HepG2 (cell line): Measurements from ENCODE around the gene CSRP3. TPM values are rescaled to one million over a fixed set of nuclear protein-coding genes. Genes with fewer than 3 reads are reported as not detected.

ENCODE experiments used
- ATAC-seq: fragments of 200-7000 bp; cut with Tn5 transposase; 3 replicates; pipeline ENCODE4 v1.9.1; 2020; ENCODE audit warnings: mild to moderate bottlenecking, moderate library complexity
- BruUV-seq: library from RNA; stranded (reverse); fragments of 400-500 nt; replicated peaks from 2 replicates; lab custom pipeline; 2021; lab: Mats Ljungman, UMichigan
- CTCF ChIA-PET: fragments of 300-600 bp; formaldehyde crosslinking; extraction: SDS; loops from one replicate; lab custom pipeline; 2021; ENCODE audit warnings: low total read pairs, inconsistent platforms, low intra/inter-chr PET ratio; lab: Yijun Ruan, JAX
- POLR2A ChIA-PET: fragments of 350-600 bp; sonication (Branson Sonifier 250); formaldehyde crosslinking; loops from one replicate; lab custom pipeline; 2020; ENCODE audit warnings: antibody characterized with exemption, inconsistent platforms; lab: Yijun Ruan, JAX
- DNase-seq: peaks from one replicate; pipeline ENCODE4 v3.0.0-alpha.2; 2015; ENCODE audit warnings: low spot score
- FAIRE-seq: peaks from 3 replicates; lab custom pipeline; 2011; peaks lifted over from hg19 to GRCh38; lab: Jason Lieb, UNC
- H2AFZ ChIP-seq: one replicate; pipeline ENCODE4 v1.6.1; 2011; ENCODE audit warnings: low read length, inconsistent platforms
- H3K27ac ChIP-seq: fragments of 300-600 bp; 3 replicates; pipeline ENCODE4 v1.8.0; 2011; ENCODE audit warnings: mixed run types, mild to moderate bottlenecking, mixed read lengths, low read length, inconsistent platforms; ENCODE audit not compliant: insufficient read depth; ENCODE audit errors: extremely low read length
- H3K27me3 ChIP-seq, 2 experiments: fragments of 200-600 bp in 1 of 2; 2 replicates in 1 of 2; 3 replicates in 1 of 2; pipeline versions ENCODE4 v1.6.0 to v1.8.0; 2011; ENCODE audit warnings: low read length in 2 of 2, mild to moderate bottlenecking in 2 of 2, moderate library complexity in 2 of 2, inconsistent platforms in 1 of 2; ENCODE audit not compliant: insufficient read depth in 2 of 2, control insufficient read depth in 1 of 2
- H3K36me3 ChIP-seq, 2 experiments: fragments of 200-600 bp in 1 of 2; replicated peaks in 1 of 2; 2 replicates in 1 of 2; 3 replicates in 1 of 2; pipeline versions ENCODE4 v1.5.1 to v1.8.0; 2011; ENCODE audit warnings: low read length in 2 of 2, inconsistent platforms in 1 of 2; ENCODE audit not compliant: insufficient read depth in 2 of 2, control insufficient read depth in 1 of 2
- H3K4me1 ChIP-seq: 2 replicates; pipeline ENCODE4 v1.5.1; 2012; ENCODE audit warnings: low read length, inconsistent platforms; ENCODE audit not compliant: insufficient read depth
- H3K4me2 ChIP-seq: 2 replicates; pipeline ENCODE4 v1.6.0; 2011; ENCODE audit warnings: low read depth, low read length, inconsistent platforms
- H3K4me3 ChIP-seq, 3 experiments: fragments of 200-600 bp in 1 of 3; sonication (generic), shearing (Covaris generic) in 1 of 3; replicated peaks in 1 of 3; 2 replicates each; pipeline ENCODE4 v1.5.1; 2011 to 2016; ENCODE audit warnings: low read length in 3 of 3, inconsistent platforms in 2 of 3, low read depth in 2 of 3, mild to moderate bottlenecking in 2 of 3, control low read depth in 1 of 3, mixed read lengths in 1 of 3; ENCODE audit not compliant: insufficient read depth in 1 of 3
- H3K79me2 ChIP-seq: one replicate; pipeline ENCODE4 v1.6.1; 2011; ENCODE audit warnings: low read length, inconsistent platforms; ENCODE audit not compliant: insufficient read depth
- H3K9ac ChIP-seq: 2 replicates; pipeline ENCODE4 v1.6.0; 2011; ENCODE audit warnings: mild to moderate bottlenecking, low read depth, low read length, inconsistent platforms; ENCODE audit not compliant: insufficient read depth
- H3K9me3 ChIP-seq: 2 replicates; pipeline ENCODE4 v1.5.1; 2012; ENCODE audit warnings: mild to moderate bottlenecking, low read length
- H4K20me1 ChIP-seq: 2 replicates; pipeline ENCODE4 v1.6.0; 2011; ENCODE audit warnings: inconsistent platforms, mild to moderate bottlenecking, low read length, moderate library complexity; ENCODE audit not compliant: insufficient read depth
- CAMTA2 ChIP-seq: sonication (generic); formaldehyde crosslinking; IDR thresholded peaks from 2 replicates; pipeline ENCODE4 v1.4.0; 2020; ENCODE audit warnings: mild to moderate bottlenecking, missing genetic modification reagents, borderline replicate concordance
- SMAD1 ChIP-seq: sonication (generic); formaldehyde crosslinking; IDR thresholded peaks from 2 replicates; pipeline ENCODE4 v1.4.0; 2020; ENCODE audit warnings: missing genetic modification reagents, low read depth, mild to moderate bottlenecking, borderline replicate concordance
- SNAI1 ChIP-seq: sonication (generic); formaldehyde crosslinking; IDR thresholded peaks from 2 replicates; pipeline ENCODE4 v1.5.0; 2020; ENCODE audit warnings: mild to moderate bottlenecking, missing genetic modification reagents, borderline replicate concordance
- SP4 ChIP-seq: sonication (generic); formaldehyde crosslinking; IDR thresholded peaks from 2 replicates; pipeline ENCODE4 v1.8.1; 2023; ENCODE audit warnings: mild to moderate bottlenecking, missing genetic modification reagents
- ZBTB42 ChIP-seq: sonication (generic); formaldehyde crosslinking; IDR thresholded peaks from 2 replicates; pipeline ENCODE4 v1.5.0; 2020; ENCODE audit warnings: mild to moderate bottlenecking, missing genetic modification reagents
- ZFP36L1 ChIP-seq: sonication (generic); formaldehyde crosslinking; IDR thresholded peaks from 2 replicates; pipeline ENCODE4 v1.8.0; 2022; ENCODE audit warnings: mild to moderate bottlenecking, missing genetic modification reagents, moderate library complexity
- ZNF746 ChIP-seq: sonication (generic); formaldehyde crosslinking; IDR thresholded peaks from 2 replicates; pipeline ENCODE4 v1.8.0; 2022; ENCODE audit warnings: mild to moderate bottlenecking, missing genetic modification reagents
- WGBS: methylation state at CpG from one replicate; pipeline ENCODE4 v1.1.6; 2017; ENCODE audit warnings: low lambda C conversion rate; 5-methylcytosine and 5-hydroxymethylcytosine counted together
- in situ Hi-C: cut with HindIII; loops from 2 replicates; pipeline ENCODE4 v1.10.0; 2017; ENCODE audit warnings: low pct_unique_long_range_greater_than_20kb; ENCODE audit not compliant: extremely low pct_ligation_motif_present
- intact Hi-C: fragments of 100-400 bp; cut with micrococcal nuclease; formaldehyde crosslinking; loops from one replicate; pipeline ENCODE4 v1.10.0; 2022; ENCODE audit not compliant: unreplicated experiment
- polyA plus RNA-seq, 8 experiments: library from polyadenylated mRNA; depleted of rRNA in 3 of 8; stranded (reverse) in 7 of 8; unstranded in 1 of 8; fragments of >200 nt; fragmentation: Illumina TruSeq in 4 of 8; extraction: Trizol in 4 of 8; gene quantifications; 2 replicates each; pipeline versions ENCODE4 v1.2.1 to v1.2.3, GENCODE V29; 2011 to 2016; ENCODE audit warnings: low read depth in 4 of 8, missing spikeins in 1 of 8, mixed read lengths in 1 of 8; ENCODE audit not compliant: insufficient read depth in 1 of 8
- total RNA-seq, 5 experiments: library from RNA; depleted of rRNA; stranded (reverse); fragments of >200 nt; fragmentation: Illumina TruSeq; extraction: Trizol; gene quantifications; 2 replicates each; pipeline ENCODE4 v1.2.3, GENCODE V29; 2016; ENCODE audit warnings: low read depth in 1 of 5
- TF ChIP-seq, protein P1 (sequence below): sonication (generic); formaldehyde crosslinking; IDR thresholded peaks from 2 replicates; pipeline ENCODE4 v1.4.0; 2020; ENCODE audit warnings: missing genetic modification reagents, borderline replicate concordance
- TF ChIP-seq, protein P2 (sequence below): sonication (generic); formaldehyde crosslinking; IDR thresholded peaks from 2 replicates; pipeline ENCODE4 v1.8.1; 2023; ENCODE audit warnings: missing genetic modification reagents, mild to moderate bottlenecking, borderline replicate concordance
- TF ChIP-seq, protein P3 (sequence below): sonication (generic); formaldehyde crosslinking; IDR thresholded peaks from 2 replicates; pipeline ENCODE4 v1.5.0; 2020; ENCODE audit warnings: mild to moderate bottlenecking, missing genetic modification reagents
- TF ChIP-seq, protein P4 (sequence below): sonication (generic); formaldehyde crosslinking; IDR thresholded peaks from 2 replicates; pipeline ENCODE4 v1.4.0; 2020; ENCODE audit warnings: missing genetic modification reagents, borderline replicate concordance
- TF ChIP-seq, protein P5 (sequence below): sonication (generic); formaldehyde crosslinking; IDR thresholded peaks from 2 replicates; pipeline ENCODE4 v1.4.0; 2020; ENCODE audit warnings: missing genetic modification reagents, borderline replicate concordance

The CSRP3 gene
- total and polyA plus RNA-seq, 2 of the 13 experiments (the other 11 are each of a cell fraction or from before 2014, with no cell fraction given), result not detected

DNA sequence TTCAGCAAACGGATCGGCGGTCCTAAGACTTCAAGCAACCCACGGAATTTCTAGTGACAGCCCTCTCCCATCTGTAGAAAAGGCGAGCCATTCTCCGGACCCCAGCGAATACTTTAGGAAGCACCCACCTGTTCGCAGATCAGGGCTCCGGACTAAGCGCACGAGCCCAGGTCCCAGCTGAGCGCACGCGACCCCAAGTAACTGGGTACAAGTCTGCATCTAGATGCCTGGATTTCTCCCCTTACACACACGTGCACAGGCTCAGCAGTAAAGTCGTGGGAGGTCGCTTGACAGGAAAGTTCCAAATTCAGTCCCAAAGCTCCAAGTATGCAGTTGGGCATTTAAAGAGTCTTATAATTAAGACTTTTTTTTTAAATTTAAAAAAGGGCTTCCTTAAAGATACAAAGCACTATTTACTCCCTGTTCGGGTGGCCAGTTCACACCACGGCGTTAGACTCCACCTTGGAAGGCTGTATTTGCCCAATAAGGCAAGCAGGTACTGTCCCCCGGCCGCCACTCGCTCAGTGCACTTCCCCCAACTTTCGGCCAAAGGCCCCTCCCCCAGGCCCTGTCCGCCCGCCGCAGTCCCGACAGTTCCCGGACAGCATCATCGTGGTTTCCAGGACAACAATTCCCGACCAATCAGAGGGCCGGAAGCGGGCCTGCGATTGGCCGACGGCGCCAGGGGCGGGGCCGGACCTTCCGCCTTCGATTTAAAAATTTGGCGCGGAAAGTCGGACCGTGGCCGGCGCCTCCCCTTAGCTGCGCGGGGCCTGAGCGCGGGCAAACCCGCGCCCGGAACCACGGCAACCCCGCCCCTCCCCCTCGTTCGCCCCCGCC lies 38.9 kb upstream of the CSRP3 start, which contains the start of gene E2F8:
Gene E2F8 (minus strand): TSS at position 526 of the 840 bp plus-strand sequence. CDS start 824 bp downstream, outside the sequence.
- POLR2A ChIA-PET, result no interaction called here
- no peaks in the 10 kb centered on the region for H3K9me3 ChIP-seq
- ATAC-seq (peak; percentile 93), FAIRE-seq (peak; percentile 92), DNase-seq (peak; percentile 92)
- BruUV-seq, result TSS peak; percentile 69
- H2AFZ ChIP-seq, result peak within 1 kb of the TSS; percentile 25
- H3K4me3 ChIP-seq, result peak within 1 kb of the TSS; percentile 72 to 81 (median 78)
- peak within 1 kb of the TSS; percentile 68 for H3K9ac ChIP-seq
- H3K4me2 ChIP-seq, result peak within 1 kb of the TSS; percentile 81
- no peaks in the 10 kb centered on the region for H4K20me1 ChIP-seq
- H3K79me2 ChIP-seq, result peaks cover 9% of the 10 kb centered on the region
- H3K27ac ChIP-seq, result peak within 1 kb of the TSS; percentile 81
- no peaks in the 10 kb centered on the region; a peak in 1 of 5 replicates for H3K27me3 ChIP-seq
- H3K36me3 ChIP-seq, result peaks cover 4 to 17% of the 10 kb centered on the region in 2 experiments
- intact Hi-C loops (no loop called here), in situ Hi-C loops (no loop called here)
- WGBS, result 0% methylated on average over 23 of the region's 59 CpGs
- CTCF ChIA-PET, result no interaction called here
- peaks cover 52% of the 10 kb centered on the region for H3K4me1 ChIP-seq
- TF ChIP-seq, protein P1, sequence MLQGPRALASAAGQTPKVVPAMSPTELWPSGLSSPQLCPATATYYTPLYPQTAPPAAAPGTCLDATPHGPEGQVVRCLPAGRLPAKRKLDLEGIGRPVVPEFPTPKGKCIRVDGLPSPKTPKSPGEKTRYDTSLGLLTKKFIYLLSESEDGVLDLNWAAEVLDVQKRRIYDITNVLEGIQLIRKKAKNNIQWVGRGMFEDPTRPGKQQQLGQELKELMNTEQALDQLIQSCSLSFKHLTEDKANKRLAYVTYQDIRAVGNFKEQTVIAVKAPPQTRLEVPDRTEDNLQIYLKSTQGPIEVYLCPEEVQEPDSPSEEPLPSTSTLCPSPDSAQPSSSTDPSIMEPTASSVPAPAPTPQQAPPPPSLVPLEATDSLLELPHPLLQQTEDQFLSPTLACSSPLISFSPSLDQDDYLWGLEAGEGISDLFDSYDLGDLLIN (CRISPR knock-in tag), result peak; percentile 67; the same call in 1 of the 2 replicates
- TF ChIP-seq ZBTB42 (no peak), SP4 (CRISPR knock-in tag) (peak; percentile 80), SMAD1 (CRISPR knock-in tag) (no peak), ZFP36L1 (CRISPR knock-in tag) (no peak), CAMTA2 (CRISPR knock-in tag) (no peak), ZNF746 (CRISPR knock-in tag) (no peak), SNAI1 (CRISPR knock-in tag) (no peak)
- TF ChIP-seq, protein P2, sequence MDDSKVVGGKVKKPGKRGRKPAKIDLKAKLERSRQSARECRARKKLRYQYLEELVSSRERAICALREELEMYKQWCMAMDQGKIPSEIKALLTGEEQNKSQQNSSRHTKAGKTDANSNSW (CRISPR knock-in tag), result no peak
- TF ChIP-seq, protein P3, sequence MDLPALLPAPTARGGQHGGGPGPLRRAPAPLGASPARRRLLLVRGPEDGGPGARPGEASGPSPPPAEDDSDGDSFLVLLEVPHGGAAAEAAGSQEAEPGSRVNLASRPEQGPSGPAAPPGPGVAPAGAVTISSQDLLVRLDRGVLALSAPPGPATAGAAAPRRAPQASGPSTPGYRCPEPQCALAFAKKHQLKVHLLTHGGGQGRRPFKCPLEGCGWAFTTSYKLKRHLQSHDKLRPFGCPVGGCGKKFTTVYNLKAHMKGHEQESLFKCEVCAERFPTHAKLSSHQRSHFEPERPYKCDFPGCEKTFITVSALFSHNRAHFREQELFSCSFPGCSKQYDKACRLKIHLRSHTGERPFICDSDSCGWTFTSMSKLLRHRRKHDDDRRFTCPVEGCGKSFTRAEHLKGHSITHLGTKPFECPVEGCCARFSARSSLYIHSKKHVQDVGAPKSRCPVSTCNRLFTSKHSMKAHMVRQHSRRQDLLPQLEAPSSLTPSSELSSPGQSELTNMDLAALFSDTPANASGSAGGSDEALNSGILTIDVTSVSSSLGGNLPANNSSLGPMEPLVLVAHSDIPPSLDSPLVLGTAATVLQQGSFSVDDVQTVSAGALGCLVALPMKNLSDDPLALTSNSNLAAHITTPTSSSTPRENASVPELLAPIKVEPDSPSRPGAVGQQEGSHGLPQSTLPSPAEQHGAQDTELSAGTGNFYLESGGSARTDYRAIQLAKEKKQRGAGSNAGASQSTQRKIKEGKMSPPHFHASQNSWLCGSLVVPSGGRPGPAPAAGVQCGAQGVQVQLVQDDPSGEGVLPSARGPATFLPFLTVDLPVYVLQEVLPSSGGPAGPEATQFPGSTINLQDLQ (CRISPR knock-in tag), result no peak
- TF ChIP-seq, protein P4, sequence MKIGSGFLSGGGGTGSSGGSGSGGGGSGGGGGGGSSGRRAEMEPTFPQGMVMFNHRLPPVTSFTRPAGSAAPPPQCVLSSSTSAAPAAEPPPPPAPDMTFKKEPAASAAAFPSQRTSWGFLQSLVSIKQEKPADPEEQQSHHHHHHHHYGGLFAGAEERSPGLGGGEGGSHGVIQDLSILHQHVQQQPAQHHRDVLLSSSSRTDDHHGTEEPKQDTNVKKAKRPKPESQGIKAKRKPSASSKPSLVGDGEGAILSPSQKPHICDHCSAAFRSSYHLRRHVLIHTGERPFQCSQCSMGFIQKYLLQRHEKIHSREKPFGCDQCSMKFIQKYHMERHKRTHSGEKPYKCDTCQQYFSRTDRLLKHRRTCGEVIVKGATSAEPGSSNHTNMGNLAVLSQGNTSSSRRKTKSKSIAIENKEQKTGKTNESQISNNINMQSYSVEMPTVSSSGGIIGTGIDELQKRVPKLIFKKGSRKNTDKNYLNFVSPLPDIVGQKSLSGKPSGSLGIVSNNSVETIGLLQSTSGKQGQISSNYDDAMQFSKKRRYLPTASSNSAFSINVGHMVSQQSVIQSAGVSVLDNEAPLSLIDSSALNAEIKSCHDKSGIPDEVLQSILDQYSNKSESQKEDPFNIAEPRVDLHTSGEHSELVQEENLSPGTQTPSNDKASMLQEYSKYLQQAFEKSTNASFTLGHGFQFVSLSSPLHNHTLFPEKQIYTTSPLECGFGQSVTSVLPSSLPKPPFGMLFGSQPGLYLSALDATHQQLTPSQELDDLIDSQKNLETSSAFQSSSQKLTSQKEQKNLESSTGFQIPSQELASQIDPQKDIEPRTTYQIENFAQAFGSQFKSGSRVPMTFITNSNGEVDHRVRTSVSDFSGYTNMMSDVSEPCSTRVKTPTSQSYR (CRISPR knock-in tag), result peak; percentile 95
- TF ChIP-seq, protein P5, sequence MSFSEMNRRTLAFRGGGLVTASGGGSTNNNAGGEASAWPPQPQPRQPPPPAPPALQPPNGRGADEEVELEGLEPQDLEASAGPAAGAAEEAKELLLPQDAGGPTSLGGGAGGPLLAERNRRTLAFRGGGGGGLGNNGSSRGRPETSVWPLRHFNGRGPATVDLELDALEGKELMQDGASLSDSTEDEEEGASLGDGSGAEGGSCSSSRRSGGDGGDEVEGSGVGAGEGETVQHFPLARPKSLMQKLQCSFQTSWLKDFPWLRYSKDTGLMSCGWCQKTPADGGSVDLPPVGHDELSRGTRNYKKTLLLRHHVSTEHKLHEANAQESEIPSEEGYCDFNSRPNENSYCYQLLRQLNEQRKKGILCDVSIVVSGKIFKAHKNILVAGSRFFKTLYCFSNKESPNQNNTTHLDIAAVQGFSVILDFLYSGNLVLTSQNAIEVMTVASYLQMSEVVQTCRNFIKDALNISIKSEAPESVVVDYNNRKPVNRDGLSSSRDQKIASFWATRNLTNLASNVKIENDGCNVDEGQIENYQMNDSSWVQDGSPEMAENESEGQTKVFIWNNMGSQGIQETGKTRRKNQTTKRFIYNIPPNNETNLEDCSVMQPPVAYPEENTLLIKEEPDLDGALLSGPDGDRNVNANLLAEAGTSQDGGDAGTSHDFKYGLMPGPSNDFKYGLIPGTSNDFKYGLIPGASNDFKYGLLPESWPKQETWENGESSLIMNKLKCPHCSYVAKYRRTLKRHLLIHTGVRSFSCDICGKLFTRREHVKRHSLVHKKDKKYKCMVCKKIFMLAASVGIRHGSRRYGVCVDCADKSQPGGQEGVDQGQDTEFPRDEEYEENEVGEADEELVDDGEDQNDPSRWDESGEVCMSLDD, result no peak
